PFSK-1 (cell line): ENCODE results near the gene XIRP2.

Experiments used
- FOXP2 ChIP-seq: optimal IDR thresholded peaks from 2 replicates; pipeline ENCODE3; 2011; ENCODE audit warnings: borderline replicate concordance, control low read depth, inconsistent platforms; ENCODE audit not compliant: insufficient read depth; ENCODE audit errors: extremely low read length, extremely low read depth
- POLR2AphosphoS5 ChIP-seq: IDR thresholded peaks from 2 replicates; pipeline ENCODE4 v1.6.1; 2012; ENCODE audit warnings: low read depth, mild to moderate bottlenecking, control low read depth, low read length, moderate library complexity
- REST ChIP-seq, 2 experiments: IDR thresholded peaks; 2 replicates each; pipeline versions ENCODE4 v1.6.1 to v1.8.0; 2011 to 2012; ENCODE audit warnings: low read depth in 2 of 2, low read length in 2 of 2, control low read depth in 1 of 2, inconsistent platforms in 1 of 2, mild to moderate bottlenecking in 1 of 2, moderate library complexity in 1 of 2; ENCODE audit not compliant: insufficient read depth in 1 of 2
- SIN3A ChIP-seq: IDR thresholded peaks from 2 replicates; pipeline ENCODE4 v1.6.1; 2012; ENCODE audit warnings: mild to moderate bottlenecking, low read length, moderate library complexity, borderline replicate concordance; ENCODE audit not compliant: insufficient read depth
- TAF1 ChIP-seq: IDR thresholded peaks from 2 replicates; pipeline ENCODE4 v1.6.1; 2012; ENCODE audit warnings: low read length, control low read depth, borderline replicate concordance; ENCODE audit not compliant: insufficient read depth

GRCh38 chr2:166899676-166900075, 11.4 kb downstream of the XIRP2 start:
- TF ChIP-seq POLR2AphosphoS5, result no peak
- TF ChIP-seq REST (IDR thresholded peaks at IDR 0.05; ENCODE audit: insufficient read depth in 1 of 2, low read depth in 2 of 2, low read length in 2 of 2), result no peak
- no peak for TF ChIP-seq TAF1
- TF ChIP-seq SIN3A, result no peak
- TF ChIP-seq FOXP2, result no peak
